GM12878 (cell line): Measurements from ENCODE around the gene PAPPA. TPM values are rescaled to one million over a fixed set of nuclear protein-coding genes. Genes with fewer than 3 reads are reported as not detected.

Experiments
- ATAC-seq: fragments of 200-7000 bp; cut with Tn5 transposase; 3 replicates; pipeline ENCODE4 v1.9.1; 2020; ENCODE audit warnings: mild to moderate bottlenecking, moderate library complexity
- BruUV-seq: library from RNA; stranded (reverse); fragments of 400-500 nt; replicated peaks from 2 replicates; lab custom pipeline; 2021; lab: Mats Ljungman, UMichigan
- CTCF ChIA-PET: fragments of 300-600 bp; sonication (Branson Sonifier 250); formaldehyde crosslinking; extraction: SDS; loops from one replicate; lab custom pipeline; 2021; ENCODE audit warnings: inconsistent platforms; lab: Yijun Ruan, JAX
- POLR2A ChIA-PET: fragments of 350-600 bp; formaldehyde crosslinking; extraction: SDS; loops from one replicate; lab custom pipeline; 2021; ENCODE audit warnings: inconsistent platforms; lab: Charles Lee
- RAD21 ChIA-PET: fragments of 300-600 bp; sonication (Branson Sonifier 250); formaldehyde crosslinking; loops from one replicate; lab custom pipeline; 2023; ENCODE audit warnings: antibody characterized with exemption; ENCODE audit not compliant: unreplicated experiment; lab: Charles Lee
- SMC1A ChIA-PET: fragments of 300-600 bp; sonication (Branson Sonifier 250); formaldehyde crosslinking; loops from one replicate; lab custom pipeline; 2023; ENCODE audit not compliant: unreplicated experiment, uncharacterized antibody; lab: Charles Lee
- DNase-seq: peaks from one replicate; pipeline ENCODE4 v3.0.0-alpha.2; 2011; ENCODE audit warnings: low read depth, low spot score
- FAIRE-seq: peaks from 3 replicates; lab custom pipeline; 2011; peaks lifted over from hg19 to GRCh38; lab: Jason Lieb, UNC
- H2AFZ ChIP-seq: 2 replicates; pipeline ENCODE4 v1.6.0; 2011; ENCODE audit warnings: low read depth, low read length, control low read depth; ENCODE audit not compliant: control insufficient read depth
- H3K27ac ChIP-seq: 2 replicates; pipeline ENCODE4 v1.5.1; 2011; ENCODE audit warnings: control low read depth; ENCODE audit not compliant: control insufficient read depth, insufficient read depth
- H3K27me3 ChIP-seq, 2 experiments: replicated peaks in 1 of 2; 2 replicates each; pipeline versions ENCODE4 v1.6.0 to v1.6.1; 2011; ENCODE audit warnings: low read length in 1 of 2; ENCODE audit not compliant: control insufficient read depth in 2 of 2, insufficient read depth in 2 of 2
- H3K36me3 ChIP-seq, 2 experiments: 2 replicates each; pipeline ENCODE4 v1.5.1; 2011; ENCODE audit warnings: low read length in 1 of 2; ENCODE audit not compliant: control insufficient read depth in 2 of 2, insufficient read depth in 2 of 2
- H3K4me1 ChIP-seq: 2 replicates; pipeline ENCODE4 v1.6.1; 2011; ENCODE audit warnings: mild to moderate bottlenecking, low read length, moderate library complexity, mixed read lengths; ENCODE audit not compliant: control insufficient read depth, insufficient read depth
- H3K4me2 ChIP-seq: 2 replicates; pipeline ENCODE4 v1.6.0; 2011; ENCODE audit warnings: control low read depth; ENCODE audit not compliant: control insufficient read depth, insufficient read depth
- H3K4me3 ChIP-seq: fragments of 200-600 bp; sonication (generic); 2 replicates; pipeline ENCODE4 v1.5.1; 2016
- H3K79me2 ChIP-seq: 2 replicates; pipeline ENCODE4 v1.6.0; 2011; ENCODE audit warnings: low read length; ENCODE audit not compliant: control insufficient read depth, insufficient read depth
- H3K9ac ChIP-seq: 2 replicates; pipeline ENCODE4 v1.8.0; 2011; ENCODE audit warnings: low read length, control low read depth, mixed read lengths; ENCODE audit not compliant: control insufficient read depth, insufficient read depth
- H3K9me3 ChIP-seq: replicated peaks from 3 replicates; pipeline ENCODE4 v1.5.1; 2011; ENCODE audit warnings: mild to moderate bottlenecking, low read length; ENCODE audit not compliant: control insufficient read depth, insufficient read depth
- H4K20me1 ChIP-seq: 2 replicates; pipeline ENCODE4 v1.6.0; 2011; ENCODE audit not compliant: control insufficient read depth, insufficient read depth
- BMI1 ChIP-seq: fragments of 450-650 bp; IDR thresholded peaks from 2 replicates; pipeline ENCODE4 v1.6.1; 2016; ENCODE audit warnings: mild to moderate bottlenecking, moderate library complexity, borderline replicate concordance
- CBX5 ChIP-seq: sonication (generic); IDR thresholded peaks from 2 replicates; pipeline ENCODE4 v1.6.1; 2016; ENCODE audit warnings: low read depth, moderate library complexity, mild to moderate bottlenecking, inconsistent platforms
- CEBPZ ChIP-seq: fragments of 150-350 bp; IDR thresholded peaks from 2 replicates; pipeline ENCODE4 v1.6.1; 2016; ENCODE audit warnings: low read depth, low read length
- CREB1 ChIP-seq: IDR thresholded peaks from 2 replicates; pipeline ENCODE4 v1.6.1; 2012; ENCODE audit warnings: low read depth, mild to moderate bottlenecking, inconsistent platforms
- ESRRA ChIP-seq: IDR thresholded peaks from 2 replicates; pipeline ENCODE4 v1.6.1; 2012; ENCODE audit warnings: mild to moderate bottlenecking, low read length, improper control_type of control experiment
- GABPA ChIP-seq: IDR thresholded peaks from 2 replicates; pipeline ENCODE4 v1.6.1; 2014; ENCODE audit warnings: antibody characterized with exemption, low read depth, mild to moderate bottlenecking, inconsistent platforms
- MYC ChIP-seq: IDR thresholded peaks from 2 replicates; pipeline ENCODE4 v1.6.1; 2011; ENCODE audit warnings: mild to moderate bottlenecking, low read length, moderate library complexity, inconsistent platforms; ENCODE audit not compliant: insufficient read depth, insufficient replicate concordance, insufficient read length, severe bottlenecking
- NR2F1 ChIP-seq: fragments of 450-650 bp; conservative IDR thresholded peaks from 2 replicates; pipeline ENCODE4 v1.6.1; 2017; ENCODE audit warnings: mild to moderate bottlenecking
- POLR2AphosphoS2 ChIP-seq: IDR thresholded peaks from 2 replicates; pipeline ENCODE4 v1.6.1; 2011; ENCODE audit warnings: low read depth, mild to moderate bottlenecking, low read length, improper control_type of control experiment, moderate library complexity
- SIN3A ChIP-seq: IDR thresholded peaks from 2 replicates; pipeline ENCODE4 v1.6.1; 2012; ENCODE audit warnings: low read depth, low read length, improper control_type of control experiment
- STAT1 ChIP-seq: fragments of 450-650 bp; conservative IDR thresholded peaks from 2 replicates; pipeline ENCODE4 v1.6.1; 2014; ENCODE audit warnings: antibody characterized with exemption, mild to moderate bottlenecking
- TAF1 ChIP-seq: IDR thresholded peaks from 2 replicates; pipeline ENCODE4 v1.6.1; 2011; ENCODE audit warnings: mild to moderate bottlenecking, low read depth, low read length, borderline replicate concordance
- TARDBP ChIP-seq: IDR thresholded peaks from 2 replicates; pipeline ENCODE4 v1.6.1; 2016; ENCODE audit warnings: borderline replicate concordance
- USF1 ChIP-seq: IDR thresholded peaks from 2 replicates; pipeline ENCODE4 v1.6.1; 2011; ENCODE audit warnings: borderline replicate concordance, low read depth, mild to moderate bottlenecking, moderate library complexity, mixed read lengths, low read length; ENCODE audit not compliant: insufficient read depth; ENCODE audit errors: extremely low read length
- YBX1 ChIP-seq: fragments of 450-650 bp; IDR thresholded peaks from 2 replicates; pipeline ENCODE4 v1.6.1; 2016; ENCODE audit warnings: antibody characterized with exemption
- WGBS: methylation state at CpG from one replicate; pipeline ENCODE4 v1.1.6; 2016; ENCODE audit warnings: low lambda C conversion rate; ENCODE audit not compliant: insufficient replicate concordance, insufficient coverage; ENCODE audit errors: missing lambda C conversion rate; 5-methylcytosine and 5-hydroxymethylcytosine counted together
- in situ Hi-C: fragments of 300-500 bp; cut with MboI; formaldehyde crosslinking; loops from 9 replicates; pipeline ENCODE4 v1.14.3; 2018; ENCODE audit warnings: mixed read lengths
- intact Hi-C: fragments of 100-400 bp; cut with micrococcal nuclease; formaldehyde crosslinking; loops from one replicate; pipeline ENCODE4 v1.14.2; 2022; ENCODE audit not compliant: unreplicated experiment
- polyA plus RNA-seq, 11 experiments: library from polyadenylated mRNA; depleted of rRNA in 4 of 11; unstranded in 6 of 11; stranded (reverse) in 5 of 11; fragments of >200 nt; fragmentation: Nextera tagmentation in 4 of 11; fragmentation: Illumina TruSeq in 1 of 11; extraction: Ambion mirVana in 4 of 11; extraction: Trizol in 1 of 11; gene quantifications; 1 replicate in 1 of 11; 2 replicates in 10 of 11; pipeline versions ENCODE4 v1.2.1 to v1.2.3, GENCODE V29; 2011 to 2016; ENCODE audit warnings: inconsistent platforms in 2 of 11, missing spikeins in 2 of 11, low read depth in 1 of 11
- total RNA-seq, 4 experiments: library from RNA; depleted of rRNA in 3 of 4; stranded (reverse); fragments of >200 nt in 3 of 4; fragmentation: Illumina TruSeq in 1 of 4; extraction: Trizol in 1 of 4; gene quantifications; 2 replicates each; pipeline versions ENCODE4 v1.2.1 to v1.2.3, GENCODE V29; 2013 to 2021
- TF ChIP-seq, protein P1 (sequence below): IDR thresholded peaks from 2 replicates; pipeline ENCODE4 v1.6.1; 2011; ENCODE audit warnings: low read depth, mild to moderate bottlenecking, low read length, moderate library complexity, borderline replicate concordance; ENCODE audit errors: extremely low read depth

Gene PAPPA
- total and polyA plus RNA-seq, 10 of the 15 experiments (the other 5 are each of a cell fraction or from before 2014, with no cell fraction given), result under 0.01 to 0.19 (median 0.02) TPM; not detected in 4

GRCh38 chr9:116243708-116244107 lies 90.1 kb downstream of the PAPPA start (continued):
- TF ChIP-seq USF1 (no peak), TARDBP (no peak)

- H2AFZ ChIP-seq, result no peak overlapping the region
- H3K27me3 ChIP-seq, result no peaks in the 10 kb centered on the region
- in situ Hi-C loops, result no loop called here
- POLR2A ChIA-PET, result no interaction called here
- TF ChIP-seq YBX1 (no peak), ESRRA (no peak), TAF1 (no peak), NR2F1 (no peak), CBX5 (no peak), CEBPZ (no peak), CREB1 (no peak), GABPA (no peak), MYC (no peak), POLR2AphosphoS2 (no peak), STAT1 (no peak), SIN3A (no peak), BMI1 (no peak)
- TF ChIP-seq, protein P1, sequence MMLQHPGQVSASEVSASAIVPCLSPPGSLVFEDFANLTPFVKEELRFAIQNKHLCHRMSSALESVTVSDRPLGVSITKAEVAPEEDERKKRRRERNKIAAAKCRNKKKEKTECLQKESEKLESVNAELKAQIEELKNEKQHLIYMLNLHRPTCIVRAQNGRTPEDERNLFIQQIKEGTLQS, result no peak
- TF ChIP-seq, all 136 proteins: peak for 0
- no TSS peak for BruUV-seq
- FAIRE-seq (no peak), DNase-seq (no peak), ATAC-seq (no peak)
- H3K4me1 ChIP-seq, result no peaks in the 10 kb centered on the region
- H3K36me3 ChIP-seq, result no peaks in the 10 kb centered on the region
- H4K20me1 ChIP-seq, result no peaks in the 10 kb centered on the region
- ChIA-PET SMC1A (interaction anchor here (1.2 kb wide), 1 partner anchor 50 kb away, joined by 3 read pairs; no protein-coding TSS in a partner anchor), RAD21 (no interaction called here), CTCF (no interaction called here)
- no peaks in the 10 kb centered on the region for H3K79me2 ChIP-seq
- H3K9ac ChIP-seq, result no peak overlapping the region
- H3K4me2 ChIP-seq, result no peak overlapping the region
- no peak overlapping the region for H3K4me3 ChIP-seq
- no peaks in the 10 kb centered on the region for H3K9me3 ChIP-seq
- H3K27ac ChIP-seq, result no peak overlapping the region
- WGBS, result 33% methylated on average over 1 of the region's 1 CpG
- intact Hi-C loops, result no loop called here
These were observed 93.7 kb downstream of the PAPPA start for GRCh38 chr9:116247284-116247683.
